T-cell (primary cell): ENCODE measurements around the gene CFAP74. TPM values are rescaled to one million over a fixed set of nuclear protein-coding genes. Genes with fewer than 3 reads are reported as not detected.
"Not testable (repeated sequence)": the region's sequence is repeated elsewhere in the genome, so short reads cannot be mapped to it uniquely, and the experiment has no call there.

Source experiments
- ATAC-seq, 4 experiments: fragments of 200-7000 bp in 3 of 4; fragments of 150-1000 bp in 1 of 4; cut with Tn5 transposase; replicated peaks in 1 of 4; 1 replicate in 3 of 4; 2 replicates in 1 of 4; pipeline ENCODE4 v1.10.0; 2021; ENCODE audit warnings: moderate library complexity in 3 of 4, mild to moderate bottlenecking in 2 of 4, moderate number of reproducible peaks in 1 of 4
- CTCF ChIA-PET, 2 donors: fragments of 300-600 bp; sonication (Branson Sonifier 250); formaldehyde crosslinking; loops; one replicate each; lab custom pipeline; 2022; ENCODE audit warnings: antibody characterized with exemption in 2 of 2; lab: Charles Lee
- POLR2A ChIA-PET, 2 donors: fragments of 300-600 bp; sonication (Branson Sonifier 250); formaldehyde crosslinking; loops; one replicate each; lab custom pipeline; 2022; ENCODE audit warnings: antibody characterized with exemption in 2 of 2; lab: Charles Lee
- DNase-seq, 35 experiments: peaks; one replicate each; pipeline versions ENCODE4 v3.0.0 to v3.0.0-alpha.2; 2013 to 2023
- H3K27ac ChIP-seq: one replicate; pipeline ENCODE4 v1.5.1; 2013; ENCODE audit warnings: low read length
- H3K27me3 ChIP-seq, 2 experiments: replicated peaks in 1 of 2; 1 replicate in 1 of 2; 2 replicates in 1 of 2; pipeline versions ENCODE4 v1.6.1 to v1.7.0; 2013; ENCODE audit warnings: low read length in 1 of 2, mixed read lengths in 1 of 2; ENCODE audit not compliant: control insufficient read depth in 2 of 2, insufficient read depth in 2 of 2; ENCODE audit errors: extremely low read depth in 1 of 2
- H3K36me3 ChIP-seq, 2 donors: 1 replicate in 1 of 2; 2 replicates in 1 of 2; pipeline versions ENCODE4 v1.6.1 to v1.7.0; 2013; ENCODE audit warnings: low read length in 1 of 2; ENCODE audit not compliant: control insufficient read depth in 2 of 2, insufficient read depth in 1 of 2; ENCODE audit errors: extremely low read depth in 1 of 2
- H3K4me1 ChIP-seq, 2 experiments: 1 replicate in 1 of 2; 2 replicates in 1 of 2; pipeline versions ENCODE4 v1.6.1 to v1.7.0; 2013; ENCODE audit warnings: low read length in 2 of 2, mixed read lengths in 1 of 2; ENCODE audit not compliant: insufficient read depth in 2 of 2, control insufficient read depth in 1 of 2; ENCODE audit errors: extremely low read depth in 1 of 2
- H3K4me3 ChIP-seq, 2 donors: 1 replicate in 1 of 2; 2 replicates in 1 of 2; pipeline versions ENCODE4 v1.5.1 to v1.7.0; 2013; ENCODE audit warnings: mild to moderate bottlenecking in 2 of 2, low read length in 1 of 2, moderate library complexity in 1 of 2; ENCODE audit not compliant: control insufficient read depth in 1 of 2; ENCODE audit errors: extremely low read depth in 1 of 2
- H3K9me3 ChIP-seq: 2 replicates; pipeline ENCODE4 v1.7.0; 2013
- H3K27ac Mint-ChIP-seq, 2 donors: one replicate each; pipeline ENCODE4 v1.8.0; 2020 to 2021; ENCODE audit warnings: mild to moderate bottlenecking in 2 of 2, mixed read lengths in 2 of 2
- H3K27me3 Mint-ChIP-seq, 2 donors: one replicate each; pipeline ENCODE4 v1.8.0; 2021 to 2022; ENCODE audit warnings: mixed read lengths in 2 of 2
- H3K36me3 Mint-ChIP-seq: one replicate; pipeline ENCODE4 v1.8.0; 2021; ENCODE audit warnings: mixed read lengths
- H3K4me1 Mint-ChIP-seq, 3 donors: one replicate each; pipeline ENCODE4 v1.8.0; 2020 to 2022; ENCODE audit warnings: mixed read lengths in 3 of 3, mild to moderate bottlenecking in 1 of 3
- H3K4me3 Mint-ChIP-seq, 3 donors: one replicate each; pipeline ENCODE4 v1.8.0; 2020 to 2022; ENCODE audit warnings: mild to moderate bottlenecking in 3 of 3, mixed read lengths in 3 of 3, moderate library complexity in 3 of 3
- H3K9me3 Mint-ChIP-seq, 3 donors: one replicate each; pipeline ENCODE4 v1.8.0; 2020 to 2022; ENCODE audit warnings: mixed read lengths in 3 of 3
- WGBS: methylation state at CpG from one replicate; pipeline ENCODE4 v1.1.5; 2013; ENCODE audit warnings: missing lambda C conversion rate; ENCODE audit not compliant: insufficient coverage; 5-methylcytosine and 5-hydroxymethylcytosine counted together
- total RNA-seq, 35 experiments: library from RNA in 6 of 35; stranded (reverse) in 6 of 35; fragments of 120-200 nt in 1 of 35; gene quantifications; one replicate each; pipeline versions ENCODE4 v1.2.1 to v1.2.4 and lab custom pipeline; 2013 to 2026

The CFAP74 gene
- total RNA-seq, 5 donors from 2014 or later (not counting 1 experiment from before 2014, with no cell fraction given): not detected

DNA sequence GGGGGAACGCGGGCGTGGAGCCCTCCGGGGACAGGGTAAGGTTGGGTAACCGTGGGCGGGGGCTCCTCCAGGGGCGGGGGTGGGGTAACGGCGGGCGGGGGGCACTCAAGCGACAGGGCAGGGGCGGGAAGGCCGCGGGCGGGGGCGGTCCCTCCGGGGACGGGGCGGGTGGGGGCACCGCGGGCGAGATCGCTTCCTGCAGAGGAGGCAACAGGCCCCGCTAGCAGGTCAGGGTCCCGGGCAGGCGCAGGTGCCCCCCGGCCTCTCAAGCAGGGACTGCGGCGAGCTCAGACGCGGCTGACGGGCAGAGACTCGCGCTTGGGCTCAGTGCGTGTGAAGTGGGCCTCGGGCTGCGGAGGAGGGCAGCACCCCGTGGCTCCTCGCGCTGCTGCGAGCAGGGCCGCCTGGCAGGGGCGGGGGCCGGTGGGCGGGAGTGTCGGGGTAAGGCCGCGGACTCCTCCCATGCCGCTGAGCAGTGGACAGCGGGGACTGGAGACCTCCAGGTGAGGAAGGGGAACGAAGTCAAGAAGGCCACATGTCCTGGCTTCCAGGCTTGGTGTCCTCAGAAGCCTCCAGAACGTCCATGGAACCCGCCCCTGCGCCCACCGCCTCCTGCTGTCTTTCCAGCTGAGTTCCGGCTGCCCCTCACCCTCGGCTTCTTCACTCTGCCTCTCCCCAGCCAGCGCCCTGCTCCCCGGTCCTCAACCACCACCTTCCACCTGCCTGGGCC is 112.1 kb downstream of the CFAP74 start:
- DNase-seq (peak in 32 of 35 experiments; percentile 25 to 89 (median 76)), ATAC-seq (peak; percentile 54 to 71 (median 54))
- peak overlapping the region; percentile 97 to 98 for H3K27ac Mint-ChIP-seq
- Histone ChIP-seq H3K4me1 (peaks cover 28 to 72% of the 10 kb centered on the region in 2 experiments), H3K27ac (peak overlapping the region; percentile 77), H3K9me3 (no peaks in the 10 kb centered on the region), H3K36me3 (no peaks in the 10 kb centered on the region), H3K4me3 (peak overlapping the region; percentile 62 to 71), H3K27me3 (peaks cover 0 to 19% of the 10 kb centered on the region in 2 experiments)
- no peaks in the 10 kb centered on the region for H3K27me3 Mint-ChIP-seq
- H3K4me3 Mint-ChIP-seq: peak overlapping the region; percentile 87 to 92 (median 91)
- H3K36me3 Mint-ChIP-seq: no peaks in the 10 kb centered on the region
- H3K4me1 Mint-ChIP-seq: peaks cover 58 to 64% (median 58%) of the 10 kb centered on the region in 3 donors
- CTCF ChIA-PET: interaction anchor here in 1 of 2 donors (0.6 to 1.1 kb wide), 3 partner anchors 17 to 277 kb away, joined by 3 to 6 read pairs (median 5); no protein-coding TSS in a partner anchor
- 2% methylated on average over 53 of the region's 59 CpGs for WGBS
- POLR2A ChIA-PET: no interaction called here
- H3K9me3 Mint-ChIP-seq: no peaks in the 10 kb centered on the region

DNA sequence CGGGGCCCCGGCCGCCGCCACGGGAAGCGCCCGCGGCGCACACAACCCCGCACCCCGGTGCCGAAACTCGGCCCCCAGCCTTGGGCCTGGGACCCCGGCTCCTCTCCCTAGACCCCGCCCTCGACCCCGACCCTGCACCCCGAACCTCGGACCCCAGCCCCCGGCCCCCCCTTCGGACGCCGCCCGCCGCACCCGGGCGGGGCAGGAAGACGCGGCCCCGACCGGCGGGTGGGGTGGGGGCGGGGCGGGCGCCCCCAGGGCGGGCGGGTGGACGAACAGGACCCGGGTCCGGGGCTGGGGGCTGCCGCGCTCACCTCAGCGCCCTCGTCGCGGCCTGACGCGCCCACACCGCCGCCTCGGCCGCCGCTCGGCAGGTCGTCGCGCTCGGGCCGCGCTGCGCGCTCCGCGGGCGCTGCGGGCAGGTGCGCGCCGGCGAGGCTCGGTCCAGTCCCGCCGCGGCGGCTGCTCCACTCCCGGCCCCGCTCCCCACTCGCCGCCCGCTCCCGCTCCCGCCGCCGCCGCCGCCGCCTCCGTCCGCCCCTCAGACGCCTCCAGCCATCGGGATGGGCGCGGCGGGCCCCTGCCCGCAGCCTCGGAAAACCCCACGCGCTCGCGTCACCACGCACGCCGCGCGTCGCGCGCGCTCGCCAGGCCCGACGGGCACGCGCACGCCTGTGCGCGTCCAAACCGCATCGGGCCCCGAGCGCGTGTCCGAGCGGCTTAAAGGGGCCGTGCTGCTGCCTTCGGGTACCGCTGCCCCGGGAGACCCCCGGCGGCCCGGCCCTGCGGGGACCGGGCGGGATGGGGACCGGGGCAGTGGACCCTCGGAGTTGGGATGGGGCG is 112.9 kb downstream of the CFAP74 start, which contains the start of gene GNB1:
Gene GNB1, minus strand, starts transcription at position 582 of the 843 bp plus-strand sequence. CDS start 65,634 bp downstream, outside the sequence.
- Mint-ChIP-seq H3K27me3 (no peaks in the 10 kb centered on the region), H3K4me3 (peak within 1 kb of the TSS; percentile 87 to 92 (median 91)), H3K36me3 (no peaks in the 10 kb centered on the region), H3K27ac (peak within 1 kb of the TSS; percentile 97 to 98), H3K4me1 (peaks cover 62 to 65% (median 63%) of the 10 kb centered on the region in 3 donors), H3K9me3 (no peaks in the 10 kb centered on the region)
- Histone ChIP-seq H3K4me1 (peaks cover 31 to 74% of the 10 kb centered on the region in 2 experiments), H3K27me3 (peaks cover 0 to 14% of the 10 kb centered on the region in 2 experiments), H3K4me3 (peak within 1 kb of the TSS; percentile 75 to 87), H3K9me3 (no peaks in the 10 kb centered on the region), H3K36me3 (no peaks in the 10 kb centered on the region), H3K27ac (peak within 1 kb of the TSS; percentile 87)
- peak; percentile 73 to 83 (median 75) for ATAC-seq
- ChIA-PET CTCF (interaction anchor here in 1 of 2 donors (0.7 kb wide), 1 partner anchor 276 kb away, joined by 6 read pairs; no protein-coding TSS in a partner anchor), POLR2A (no interaction called here)
- peak; percentile 72 to 96 (median 85) for DNase-seq
- under 1% methylated on average over 122 of the region's 137 CpGs for WGBS

DNA sequence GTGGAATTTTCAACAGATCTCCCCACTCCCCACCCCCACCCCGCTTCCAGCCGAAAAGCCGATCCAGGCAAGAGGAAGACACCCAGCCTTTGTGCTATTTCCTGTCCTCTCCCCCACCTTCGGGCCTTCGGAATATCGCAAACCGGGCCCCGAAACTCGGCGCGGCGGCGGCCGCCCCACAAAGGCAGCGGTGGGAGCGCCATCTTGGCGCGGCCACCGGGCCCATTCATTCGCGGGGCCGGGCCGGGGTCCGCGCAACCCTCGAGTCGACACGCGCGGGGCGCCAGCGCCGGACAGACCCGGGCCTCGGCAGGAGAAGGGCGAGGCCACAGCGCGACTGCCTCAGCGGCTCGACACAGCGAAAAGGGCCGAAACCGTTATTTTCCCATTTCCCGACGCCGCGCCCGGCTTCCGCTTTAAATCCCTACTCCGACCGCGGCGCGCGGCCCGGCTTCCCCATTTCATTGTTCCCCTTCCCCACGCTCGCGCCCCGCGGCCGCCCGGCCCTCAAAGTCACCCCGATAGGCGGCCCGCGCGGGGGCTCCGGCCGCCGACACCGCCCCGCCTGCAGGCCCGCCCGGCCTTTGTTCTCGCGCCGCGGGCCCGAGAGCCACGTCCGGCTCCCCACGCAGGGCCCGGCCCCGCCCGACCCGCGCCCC is 113.6 kb downstream of the CFAP74 start:
- Mint-ChIP-seq H3K36me3 (no peaks in the 10 kb centered on the region), H3K27me3 (no peaks in the 10 kb centered on the region), H3K4me3 (peak overlapping the region; percentile 70 to 83 (median 81)), H3K27ac (peak overlapping the region; percentile 70 to 84), H3K9me3 (no peaks in the 10 kb centered on the region), H3K4me1 (peaks cover 57 to 60% (median 59%) of the 10 kb centered on the region in 3 donors)
- peak; percentile 14 to 43 (median 33) for ATAC-seq
- ChIA-PET CTCF (no interaction called here), POLR2A (no interaction called here)
- Histone ChIP-seq H3K4me3 (peak overlapping the region; percentile 75 to 87), H3K4me1 (peaks cover 29 to 73% of the 10 kb centered on the region in 2 experiments), H3K27me3 (peaks cover 0 to 7% of the 10 kb centered on the region in 2 experiments), H3K36me3 (no peaks in the 10 kb centered on the region), H3K9me3 (no peaks in the 10 kb centered on the region), H3K27ac (peak overlapping the region; percentile 87)
- peak in 24 of 35 experiments; percentile 8 to 63 (median 30) for DNase-seq
- under 1% methylated on average over 87 of the region's 88 CpGs for WGBS

DNA sequence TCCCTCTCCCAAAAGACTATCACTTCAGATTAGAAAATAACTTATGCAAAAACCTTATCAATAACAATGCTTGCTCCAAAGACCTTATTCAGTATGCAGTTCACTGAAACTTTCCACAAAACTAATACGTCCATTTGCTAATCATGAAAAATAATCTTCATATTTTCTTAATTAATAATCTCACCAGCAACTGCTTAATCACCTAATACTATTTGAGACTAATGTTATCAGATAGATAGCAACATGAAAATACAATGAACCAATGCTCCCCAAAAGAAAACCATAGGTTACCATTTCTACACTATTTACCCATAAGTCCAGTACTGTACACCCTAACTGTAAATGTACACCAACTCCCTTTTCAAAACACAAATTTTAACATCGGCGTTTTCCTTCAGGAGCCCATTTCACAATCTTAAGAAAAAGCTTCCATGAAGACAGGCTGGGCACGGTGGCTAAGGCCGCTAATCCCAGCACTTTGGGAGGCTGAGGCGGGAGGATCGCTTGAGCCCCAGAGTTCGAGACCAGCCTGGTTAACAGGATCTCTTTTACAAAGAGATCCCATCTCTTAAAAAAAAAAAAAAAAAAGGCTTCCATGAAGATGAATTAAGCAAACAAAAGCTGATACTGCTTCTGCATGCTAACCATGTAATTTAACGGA is 114.4 kb downstream of the CFAP74 start:
- Mint-ChIP-seq H3K27ac (peak overlapping the region; percentile 70 to 84), H3K4me1 (peaks cover 56 to 59% (median 59%) of the 10 kb centered on the region in 3 donors), H3K4me3 (peak overlapping the region; percentile 70 to 83 (median 81)), H3K9me3 (no peaks in the 10 kb centered on the region), H3K27me3 (no peaks in the 10 kb centered on the region), H3K36me3 (no peaks in the 10 kb centered on the region)
- Histone ChIP-seq H3K36me3 (no peaks in the 10 kb centered on the region), H3K27ac (peak overlapping the region; percentile 87), H3K27me3 (no peaks in the 10 kb centered on the region), H3K4me1 (peaks cover 24 to 73% of the 10 kb centered on the region in 2 experiments), H3K4me3 (peak overlapping the region; percentile 75 to 87), H3K9me3 (no peaks in the 10 kb centered on the region)
- 8% methylated on average over 8 of the region's 9 CpGs for WGBS
- CTCF ChIA-PET: interaction anchor here in 1 of 2 donors (0.6 kb wide), 1 partner anchor 310 kb away, joined by 5 read pairs; no protein-coding TSS in a partner anchor
- no peak for DNase-seq
- no peak for ATAC-seq
- POLR2A ChIA-PET: interaction anchor here in 1 of 2 donors (0.6 to 0.7 kb wide), 3 partner anchors 44 to 445 kb away, joined by 5 to 8 read pairs (median 7); no protein-coding TSS in a partner anchor

DNA sequence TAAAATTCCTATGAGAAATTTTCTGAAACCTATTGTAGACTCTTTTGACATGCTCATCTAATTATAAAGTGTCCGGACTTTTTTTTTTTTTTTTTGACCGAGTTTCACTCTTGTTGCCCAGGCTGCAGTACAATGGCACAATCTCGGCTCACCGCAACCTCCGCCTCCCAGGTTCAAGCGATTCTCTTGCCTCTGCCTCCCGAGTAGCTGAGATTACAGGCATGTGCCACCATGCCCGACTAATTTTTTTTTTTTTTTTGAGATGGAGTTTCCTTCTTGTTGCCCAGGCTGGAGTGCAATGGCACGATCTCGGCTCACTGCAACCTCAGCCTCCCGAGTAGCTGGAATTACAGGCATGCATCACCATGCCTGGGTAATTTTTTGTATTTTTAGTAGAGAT is 119.7 kb downstream of the CFAP74 start:
- H3K9me3 ChIP-seq, DNase-seq, H3K36me3 Mint-ChIP-seq, H3K9me3 Mint-ChIP-seq, H3K27me3 Mint-ChIP-seq, ATAC-seq, H3K27ac ChIP-seq, H3K4me3 ChIP-seq, H3K27me3 ChIP-seq, H3K36me3 ChIP-seq: not testable (repeated sequence)
- H3K4me1 Mint-ChIP-seq: peaks cover 78 to 81% (median 79%) of the 10 kb centered on the region in 3 donors
- 77% methylated on average over 6 of the region's 11 CpGs for WGBS
- peaks cover 18 to 84% of the 10 kb centered on the region in 2 experiments for H3K4me1 ChIP-seq
- ChIA-PET POLR2A (interaction anchor here (0.6 to 1.1 kb wide), 4 partner anchors 9 to 316 kb away, joined by 3 to 5 read pairs (median 4); no protein-coding TSS in a partner anchor), CTCF (interaction anchor here in 1 of 2 donors (0.6 kb wide), 1 partner anchor 108 kb away, joined by 5 read pairs; no protein-coding TSS in a partner anchor)
- H3K27ac Mint-ChIP-seq: peak overlapping the region in 1 of 2 donors; percentile 16
- H3K4me3 Mint-ChIP-seq: peak overlapping the region in 2 of 3 donors; percentile 34 to 58
